ENCODE data around the gene ECD. TPM values are rescaled to one million over a fixed set of nuclear protein-coding genes. Genes with fewer than 3 reads are reported as not detected.

The ECD gene
- polyA plus RNA-seq, 2 of the 4 experiments (the other 2 are of a cell fraction): 26.5 to 53.6 TPM

DNA sequence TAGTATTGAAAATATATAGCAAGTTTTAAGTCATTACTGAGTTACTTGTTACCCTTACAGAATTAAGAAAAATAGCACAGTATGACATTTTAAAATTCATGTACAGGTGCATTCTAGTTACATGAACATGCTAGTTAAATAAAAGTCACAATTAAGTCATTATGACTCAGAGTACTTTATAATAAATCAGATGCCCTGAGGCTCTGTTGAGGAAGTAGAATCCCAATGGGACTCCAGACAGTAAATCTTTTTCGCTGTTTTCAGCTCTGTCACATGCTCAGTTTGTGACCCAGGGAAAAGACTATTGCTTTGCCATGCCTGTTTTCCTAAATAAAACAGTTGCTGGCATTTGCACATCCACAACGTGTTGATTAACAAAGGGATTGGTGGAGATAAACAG lies 36.5 kb downstream of the ECD start (continued):
- TF ChIP-seq, protein P1, sequence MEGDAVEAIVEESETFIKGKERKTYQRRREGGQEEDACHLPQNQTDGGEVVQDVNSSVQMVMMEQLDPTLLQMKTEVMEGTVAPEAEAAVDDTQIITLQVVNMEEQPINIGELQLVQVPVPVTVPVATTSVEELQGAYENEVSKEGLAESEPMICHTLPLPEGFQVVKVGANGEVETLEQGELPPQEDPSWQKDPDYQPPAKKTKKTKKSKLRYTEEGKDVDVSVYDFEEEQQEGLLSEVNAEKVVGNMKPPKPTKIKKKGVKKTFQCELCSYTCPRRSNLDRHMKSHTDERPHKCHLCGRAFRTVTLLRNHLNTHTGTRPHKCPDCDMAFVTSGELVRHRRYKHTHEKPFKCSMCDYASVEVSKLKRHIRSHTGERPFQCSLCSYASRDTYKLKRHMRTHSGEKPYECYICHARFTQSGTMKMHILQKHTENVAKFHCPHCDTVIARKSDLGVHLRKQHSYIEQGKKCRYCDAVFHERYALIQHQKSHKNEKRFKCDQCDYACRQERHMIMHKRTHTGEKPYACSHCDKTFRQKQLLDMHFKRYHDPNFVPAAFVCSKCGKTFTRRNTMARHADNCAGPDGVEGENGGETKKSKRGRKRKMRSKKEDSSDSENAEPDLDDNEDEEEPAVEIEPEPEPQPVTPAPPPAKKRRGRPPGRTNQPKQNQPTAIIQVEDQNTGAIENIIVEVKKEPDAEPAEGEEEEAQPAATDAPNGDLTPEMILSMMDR (IDR thresholded peaks at IDR 0.05): no peak

DNA sequence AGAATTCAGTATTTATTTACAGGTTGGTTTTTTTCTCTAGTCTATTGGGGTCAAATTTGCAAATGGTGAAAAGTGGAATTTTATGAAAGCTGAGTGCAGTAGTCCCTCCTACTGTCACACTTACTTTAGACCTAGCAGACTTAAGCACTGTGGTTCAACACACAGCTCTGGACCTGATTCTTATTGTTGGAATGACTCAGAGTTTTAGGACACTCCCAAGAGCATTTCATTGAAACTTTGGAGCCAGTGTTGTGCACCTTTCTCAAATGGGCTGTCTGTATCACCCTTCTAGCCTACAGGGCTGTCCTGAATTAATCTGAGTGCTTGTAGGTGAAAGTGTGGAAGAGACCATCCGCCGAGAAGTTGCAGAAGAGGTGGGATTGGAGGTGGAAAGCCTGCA lies 41.5 kb downstream of the ECD start:
- 96% methylated on average over 2 of the region's 2 CpGs for WGBS (ENCODE audit: missing lambda C conversion rate)
- DNase-seq (ENCODE audit: low read depth in 1 of 2, low spot score in 1 of 2) (no peak), FAIRE-seq (no peak), ATAC-seq (peak in 1 of 2 experiments; percentile 21; a peak in 2 of 6 replicates)
- Histone ChIP-seq H3K9me3 (no peaks in the 10 kb centered on the region), H3K4me2 (no peak overlapping the region), H3K27ac (no peak overlapping the region), H3K4me3 (no peak overlapping the region), H3K4me1 (peaks cover 3% of the 10 kb centered on the region; the same call in 2 of the 3 replicates)
- no peak for TF ChIP-seq CBX8 (IDR thresholded peaks at IDR 0.05)
- ChIA-PET POLR2A (no interaction called here), CTCF (interaction anchor here (2.0 kb wide), 1 partner anchor 32 kb away, joined by 7 read pairs; no protein-coding TSS in a partner anchor)

DNA sequence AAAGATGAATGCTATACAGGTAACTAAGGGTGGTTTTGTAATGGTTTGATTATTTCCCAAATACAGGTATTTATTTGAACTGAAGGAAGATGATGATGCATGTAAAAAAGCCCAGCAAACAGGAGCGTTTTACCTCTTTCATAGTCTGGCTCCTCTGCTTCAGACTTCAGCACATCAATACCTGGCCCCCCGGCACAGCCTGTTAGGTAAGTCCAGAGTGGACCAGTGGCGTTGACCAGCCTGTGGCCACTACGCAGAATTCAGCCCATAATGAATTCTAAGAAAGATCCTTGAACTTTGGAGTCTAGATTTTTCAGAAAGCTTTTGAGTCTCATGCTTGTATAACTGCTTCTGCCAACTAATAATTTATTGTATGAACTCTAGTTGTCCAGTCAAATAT lies 47.9 kb downstream of the ECD start:
- WGBS (ENCODE audit: missing lambda C conversion rate): 93% methylated on average over 4 of the region's 4 CpGs
- H3K4me1 ChIP-seq: peaks cover 16% of the 10 kb centered on the region
- no peak for DNase-seq (ENCODE audit: low read depth in 1 of 2, low spot score in 1 of 2)
- H3K4me3 ChIP-seq: no peak overlapping the region
- ChIA-PET POLR2A (no interaction called here), CTCF (no interaction called here)
- TF ChIP-seq JUN (IDR thresholded peaks at IDR 0.05) (no peak), ESRRA (IDR thresholded peaks at IDR 0.05; ENCODE audit: borderline replicate concordance, low read length) (no peak), MAFK (IDR thresholded peaks at IDR 0.05; ENCODE audit: partially characterized antibody) (no peak), CHD4 (IDR thresholded peaks at IDR 0.05; ENCODE audit: borderline replicate concordance) (no peak), CEBPB (IDR thresholded peaks at IDR 0.05) (no peak), CBX8 (IDR thresholded peaks at IDR 0.05) (no peak), RNF2 (IDR thresholded peaks at IDR 0.05; ENCODE audit: borderline replicate concordance, low read depth) (no peak)
- TF ChIP-seq, protein P2, sequence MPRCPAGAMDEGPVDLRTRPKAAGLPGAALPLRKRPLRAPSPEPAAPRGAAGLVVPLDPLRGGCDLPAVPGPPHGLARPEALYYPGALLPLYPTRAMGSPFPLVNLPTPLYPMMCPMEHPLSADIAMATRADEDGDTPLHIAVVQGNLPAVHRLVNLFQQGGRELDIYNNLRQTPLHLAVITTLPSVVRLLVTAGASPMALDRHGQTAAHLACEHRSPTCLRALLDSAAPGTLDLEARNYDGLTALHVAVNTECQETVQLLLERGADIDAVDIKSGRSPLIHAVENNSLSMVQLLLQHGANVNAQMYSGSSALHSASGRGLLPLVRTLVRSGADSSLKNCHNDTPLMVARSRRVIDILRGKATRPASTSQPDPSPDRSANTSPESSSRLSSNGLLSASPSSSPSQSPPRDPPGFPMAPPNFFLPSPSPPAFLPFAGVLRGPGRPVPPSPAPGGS (IDR thresholded peaks at IDR 0.05): no peak
- TF ChIP-seq, protein P3, sequence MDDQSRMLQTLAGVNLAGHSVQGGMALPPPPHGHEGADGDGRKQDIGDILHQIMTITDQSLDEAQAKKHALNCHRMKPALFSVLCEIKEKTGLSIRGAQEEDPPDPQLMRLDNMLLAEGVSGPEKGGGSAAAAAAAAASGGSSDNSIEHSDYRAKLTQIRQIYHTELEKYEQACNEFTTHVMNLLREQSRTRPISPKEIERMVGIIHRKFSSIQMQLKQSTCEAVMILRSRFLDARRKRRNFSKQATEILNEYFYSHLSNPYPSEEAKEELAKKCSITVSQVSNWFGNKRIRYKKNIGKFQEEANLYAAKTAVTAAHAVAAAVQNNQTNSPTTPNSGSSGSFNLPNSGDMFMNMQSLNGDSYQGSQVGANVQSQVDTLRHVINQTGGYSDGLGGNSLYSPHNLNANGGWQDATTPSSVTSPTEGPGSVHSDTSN (IDR thresholded peaks at IDR 0.05): no peak
- no peaks in the 10 kb centered on the region for H3K9me3 ChIP-seq
- H3K27ac ChIP-seq: no peak overlapping the region; a peak in 1 of 6 replicates
- FAIRE-seq: no peak
- no peak for ATAC-seq
- no peak overlapping the region for H3K4me2 ChIP-seq

DNA sequence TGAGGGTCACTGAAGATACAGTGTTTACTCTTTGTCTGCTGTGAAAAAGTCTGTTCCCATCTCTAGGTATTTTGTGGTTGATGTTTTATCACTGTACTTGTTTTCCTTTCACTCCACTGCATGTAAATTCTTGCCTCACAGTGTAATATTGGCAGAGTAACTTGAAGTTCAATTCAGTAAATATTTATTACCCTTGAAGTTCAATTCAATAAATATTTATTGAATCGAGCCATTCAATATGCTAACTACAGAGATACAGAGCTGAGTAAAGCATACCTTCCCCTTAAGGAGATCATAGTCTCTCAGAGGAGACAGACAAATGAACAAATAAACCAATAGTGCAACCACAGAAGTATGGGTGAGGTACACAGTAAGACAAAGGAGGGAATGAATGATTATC lies 48.4 kb downstream of the ECD start:
- H3K27ac ChIP-seq: no peak overlapping the region; a peak in 1 of 6 replicates
- no peak overlapping the region for H3K4me3 ChIP-seq
- DNase-seq (ENCODE audit: low read depth in 1 of 2, low spot score in 1 of 2): no peak
- no peaks in the 10 kb centered on the region for H3K9me3 ChIP-seq
- FAIRE-seq: no peak
- ATAC-seq: no peak
- H3K4me2 ChIP-seq: no peak overlapping the region
- H3K4me1 ChIP-seq: peaks cover 16% of the 10 kb centered on the region
- POLR2A ChIA-PET: no interaction called here
- 14% methylated on average over 1 of the region's 1 CpG for WGBS (ENCODE audit: missing lambda C conversion rate)
- TF ChIP-seq HDAC2 (IDR thresholded peaks at IDR 0.05) (no peak), CHD4 (IDR thresholded peaks at IDR 0.05; ENCODE audit: borderline replicate concordance) (no peak), SREBF2 (IDR thresholded peaks at IDR 0.05) (no peak), ZFP36 (IDR thresholded peaks at IDR 0.05; ENCODE audit: borderline replicate concordance, partially characterized antibody) (no peak), HOXA7 (CRISPR knock-in tag; IDR thresholded peaks at IDR 0.05) (no peak), CBX2 (IDR thresholded peaks at IDR 0.05; ENCODE audit: borderline replicate concordance, low read depth) (no peak), GATA3 (IDR thresholded peaks at IDR 0.05; ENCODE audit: borderline replicate concordance) (no peak), POLR2AphosphoS2 (conservative IDR thresholded peaks at IDR 0.05; ENCODE audit: low read length) (no peak), CBX8 (IDR thresholded peaks at IDR 0.05) (no peak), PHF8 (IDR thresholded peaks at IDR 0.05; ENCODE audit: borderline replicate concordance, low read depth) (no peak), RAD21 (conservative IDR thresholded peaks at IDR 0.05 in 1 of 2, IDR thresholded peaks at IDR 0.05 in 1 of 2) (no peak), NR3C1 (IDR thresholded peaks at IDR 0.05) (no peak), ZC3H11A (IDR thresholded peaks at IDR 0.05) (no peak)
- TF ChIP-seq, protein P2 (IDR thresholded peaks at IDR 0.05): no peak
- TF ChIP-seq, protein P4, sequence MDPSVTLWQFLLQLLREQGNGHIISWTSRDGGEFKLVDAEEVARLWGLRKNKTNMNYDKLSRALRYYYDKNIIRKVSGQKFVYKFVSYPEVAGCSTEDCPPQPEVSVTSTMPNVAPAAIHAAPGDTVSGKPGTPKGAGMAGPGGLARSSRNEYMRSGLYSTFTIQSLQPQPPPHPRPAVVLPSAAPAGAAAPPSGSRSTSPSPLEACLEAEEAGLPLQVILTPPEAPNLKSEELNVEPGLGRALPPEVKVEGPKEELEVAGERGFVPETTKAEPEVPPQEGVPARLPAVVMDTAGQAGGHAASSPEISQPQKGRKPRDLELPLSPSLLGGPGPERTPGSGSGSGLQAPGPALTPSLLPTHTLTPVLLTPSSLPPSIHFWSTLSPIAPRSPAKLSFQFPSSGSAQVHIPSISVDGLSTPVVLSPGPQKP (IDR thresholded peaks at IDR 0.05; ENCODE audit: low read depth, low read length): no peak
- TF ChIP-seq, protein P5, sequence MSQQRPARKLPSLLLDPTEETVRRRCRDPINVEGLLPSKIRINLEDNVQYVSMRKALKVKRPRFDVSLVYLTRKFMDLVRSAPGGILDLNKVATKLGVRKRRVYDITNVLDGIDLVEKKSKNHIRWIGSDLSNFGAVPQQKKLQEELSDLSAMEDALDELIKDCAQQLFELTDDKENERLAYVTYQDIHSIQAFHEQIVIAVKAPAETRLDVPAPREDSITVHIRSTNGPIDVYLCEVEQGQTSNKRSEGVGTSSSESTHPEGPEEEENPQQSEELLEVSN (IDR thresholded peaks at IDR 0.05; ENCODE audit: borderline replicate concordance, low read depth): no peak
- CTCF ChIA-PET: no interaction called here
